Measurements from ENCODE around the gene STK17A.

DNA sequence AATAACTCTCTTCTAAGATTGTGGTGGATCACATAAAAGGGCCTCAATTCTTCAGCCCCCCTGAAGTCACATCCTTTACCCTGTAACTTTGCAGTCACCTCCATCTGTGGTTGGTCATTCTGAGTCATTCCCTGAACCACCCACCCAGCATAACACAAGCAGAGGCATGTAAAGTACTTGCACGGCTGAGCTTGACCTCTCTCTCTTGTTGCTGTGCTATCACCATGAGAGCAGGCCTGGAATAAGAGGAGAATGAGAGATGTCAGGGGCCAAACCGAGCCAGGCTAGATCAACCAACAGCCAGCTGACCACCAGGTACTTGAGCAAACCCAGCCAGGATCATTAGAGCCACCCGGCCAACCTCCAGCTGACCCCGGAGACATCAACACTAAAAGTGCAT is 13.5 kb upstream of the STK17A start:
- TF ChIP-seq, protein P1, sequence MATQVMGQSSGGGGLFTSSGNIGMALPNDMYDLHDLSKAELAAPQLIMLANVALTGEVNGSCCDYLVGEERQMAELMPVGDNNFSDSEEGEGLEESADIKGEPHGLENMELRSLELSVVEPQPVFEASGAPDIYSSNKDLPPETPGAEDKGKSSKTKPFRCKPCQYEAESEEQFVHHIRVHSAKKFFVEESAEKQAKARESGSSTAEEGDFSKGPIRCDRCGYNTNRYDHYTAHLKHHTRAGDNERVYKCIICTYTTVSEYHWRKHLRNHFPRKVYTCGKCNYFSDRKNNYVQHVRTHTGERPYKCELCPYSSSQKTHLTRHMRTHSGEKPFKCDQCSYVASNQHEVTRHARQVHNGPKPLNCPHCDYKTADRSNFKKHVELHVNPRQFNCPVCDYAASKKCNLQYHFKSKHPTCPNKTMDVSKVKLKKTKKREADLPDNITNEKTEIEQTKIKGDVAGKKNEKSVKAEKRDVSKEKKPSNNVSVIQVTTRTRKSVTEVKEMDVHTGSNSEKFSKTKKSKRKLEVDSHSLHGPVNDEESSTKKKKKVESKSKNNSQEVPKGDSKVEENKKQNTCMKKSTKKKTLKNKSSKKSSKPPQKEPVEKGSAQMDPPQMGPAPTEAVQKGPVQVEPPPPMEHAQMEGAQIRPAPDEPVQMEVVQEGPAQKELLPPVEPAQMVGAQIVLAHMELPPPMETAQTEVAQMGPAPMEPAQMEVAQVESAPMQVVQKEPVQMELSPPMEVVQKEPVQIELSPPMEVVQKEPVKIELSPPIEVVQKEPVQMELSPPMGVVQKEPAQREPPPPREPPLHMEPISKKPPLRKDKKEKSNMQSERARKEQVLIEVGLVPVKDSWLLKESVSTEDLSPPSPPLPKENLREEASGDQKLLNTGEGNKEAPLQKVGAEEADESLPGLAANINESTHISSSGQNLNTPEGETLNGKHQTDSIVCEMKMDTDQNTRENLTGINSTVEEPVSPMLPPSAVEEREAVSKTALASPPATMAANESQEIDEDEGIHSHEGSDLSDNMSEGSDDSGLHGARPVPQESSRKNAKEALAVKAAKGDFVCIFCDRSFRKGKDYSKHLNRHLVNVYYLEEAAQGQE (IDR thresholded peaks at IDR 0.05; ENCODE audit: insufficient read depth in 1 of 2, low read depth in 2 of 2, low read length in 2 of 2) = no peak
- TF ChIP-seq SIN3A (IDR thresholded peaks at IDR 0.05; ENCODE audit: borderline replicate concordance, insufficient read depth, low read length) (no peak), POLR2AphosphoS5 (IDR thresholded peaks at IDR 0.05; ENCODE audit: low read depth, low read length) (no peak), TAF1 (IDR thresholded peaks at IDR 0.05; ENCODE audit: borderline replicate concordance, insufficient read depth, low read length) (no peak), FOXP2 (optimal IDR thresholded peaks at IDR 0.05; ENCODE audit: borderline replicate concordance, extremely low read depth, extremely low read length, insufficient read depth) (no peak)
